GM21529 (cell line): ENCODE measurements around the gene CDC42BPB.

Source experiments
- ATAC-seq: cut with Tn5 transposase; IDR thresholded peaks from one replicate; pipeline ENCODE4 v1.9.1; 2021; ENCODE audit not compliant: unreplicated experiment

CDC42BPB gene

DNA sequence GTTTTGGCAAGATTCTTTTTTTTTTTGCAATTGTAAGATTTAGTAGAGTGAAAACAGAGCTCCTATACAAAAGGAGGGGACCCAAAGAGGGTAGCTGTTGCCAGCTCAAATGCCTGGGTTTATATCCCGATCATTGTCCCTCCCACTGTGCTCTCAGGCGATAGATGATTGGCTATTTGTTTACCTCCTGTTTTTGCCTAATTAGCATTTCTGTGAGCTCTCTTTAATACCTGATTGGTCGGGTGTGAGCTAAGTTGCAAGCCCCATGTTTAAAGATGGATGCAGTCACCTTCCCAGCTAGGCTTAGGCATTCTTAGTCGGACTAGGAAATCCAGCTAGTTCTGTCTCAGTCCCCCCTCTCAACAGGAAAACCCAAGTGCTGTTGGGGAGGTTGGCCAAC is 39.0 kb upstream of the CDC42BPB start:
- no peak for ATAC-seq

DNA sequence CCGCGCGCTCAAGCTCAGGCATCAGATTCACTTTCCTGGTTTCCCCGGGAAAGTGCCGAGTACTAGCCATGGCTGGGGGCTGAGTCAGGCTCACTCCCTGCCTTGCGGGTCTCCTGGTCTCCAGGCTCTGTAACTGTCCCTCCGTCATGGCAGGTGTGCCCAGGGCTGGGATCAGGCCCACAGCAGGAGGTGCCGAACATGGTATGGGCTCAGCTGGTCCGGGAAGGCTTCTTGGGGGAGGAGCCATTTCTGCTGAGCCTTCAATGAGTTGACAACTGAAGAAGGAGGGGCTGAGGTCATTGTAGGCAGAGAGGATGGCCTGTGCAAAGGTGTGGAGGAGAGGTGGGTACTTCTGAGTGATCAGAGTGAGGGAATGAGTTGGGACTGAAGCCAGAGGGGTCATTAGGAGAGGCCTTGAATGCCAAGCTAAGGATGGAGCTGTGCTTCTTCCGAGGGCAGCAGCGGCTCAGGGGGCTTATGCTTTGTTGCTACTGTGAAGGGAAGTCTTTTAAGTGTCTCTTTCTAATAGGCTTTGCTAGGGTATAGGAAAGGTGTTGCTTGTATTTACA is 37.9 kb upstream of the CDC42BPB start:
- ATAC-seq = no peak

DNA sequence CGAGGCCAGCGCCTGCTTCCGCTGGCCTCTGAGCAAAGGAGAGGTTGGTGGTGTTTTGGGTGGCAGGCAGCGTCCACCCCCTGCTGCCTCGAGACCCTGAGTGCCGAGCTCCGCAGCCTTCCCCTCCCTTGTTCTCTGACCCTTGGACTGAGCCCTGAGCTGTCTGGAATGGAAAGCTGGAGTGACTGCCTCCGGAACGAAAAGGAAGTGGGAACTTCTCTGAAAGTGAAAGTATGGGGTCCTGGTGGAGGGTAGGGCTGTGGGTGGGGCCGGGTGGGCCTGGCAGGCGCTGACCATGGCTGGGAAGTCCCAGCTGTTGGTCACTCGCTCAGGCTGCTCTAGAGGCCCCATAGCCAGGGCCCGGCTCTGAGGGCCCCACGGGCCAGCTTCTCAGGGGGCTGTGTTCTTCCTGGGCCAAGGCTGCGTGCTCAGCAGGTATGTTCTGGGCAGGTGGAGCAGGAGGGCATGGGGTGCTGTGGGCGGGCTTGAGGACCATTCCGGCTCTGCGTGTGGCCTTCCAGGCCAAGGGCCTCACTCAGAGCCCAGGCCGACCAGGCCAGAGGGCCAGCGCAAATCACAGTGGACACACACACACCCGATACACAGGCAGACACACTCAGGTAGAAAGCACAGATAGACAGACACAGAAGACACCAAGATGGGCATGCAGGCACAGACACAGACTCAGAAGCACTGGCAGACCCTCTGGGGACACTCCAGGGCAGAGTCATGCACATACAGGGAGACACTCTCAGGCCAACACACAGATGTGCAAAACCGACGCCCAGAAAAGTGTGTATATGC is 37.3 kb upstream of the CDC42BPB start, which contains the start of gene EXOC3L4:
TSS of gene EXOC3L4 (plus strand) at position 320 of the 804 bp plus-strand sequence. CDS start 5,495 bp downstream, outside the sequence.
- no peak for ATAC-seq

DNA sequence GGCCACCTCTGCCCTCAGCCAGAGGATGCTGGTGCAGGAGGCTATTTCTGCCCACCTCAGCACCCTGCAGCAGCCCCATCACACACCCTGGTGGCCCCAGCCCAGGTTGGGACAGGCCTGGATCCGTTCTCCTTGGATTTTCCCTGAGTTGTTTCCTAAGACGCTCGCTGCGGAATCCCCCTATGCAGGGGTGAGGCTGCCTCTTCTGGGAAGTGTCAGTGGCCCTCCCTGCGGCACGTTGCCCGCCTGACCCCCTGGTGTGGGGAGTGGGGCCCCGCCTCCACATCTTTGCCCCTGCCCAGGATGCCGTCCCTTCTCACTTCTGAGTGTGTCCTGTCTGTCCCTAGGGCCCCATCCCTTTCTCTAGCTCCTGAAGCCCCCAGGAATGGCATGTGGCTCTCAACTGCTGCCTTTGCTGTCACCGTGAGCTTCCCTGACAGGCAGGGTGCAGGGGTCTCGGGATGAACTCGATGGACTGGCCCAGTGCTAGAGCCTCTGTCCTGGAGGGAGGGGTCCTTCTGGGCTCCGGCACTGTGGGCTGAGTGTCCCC is 36.6 kb upstream of the CDC42BPB start:
- no peak for ATAC-seq

DNA sequence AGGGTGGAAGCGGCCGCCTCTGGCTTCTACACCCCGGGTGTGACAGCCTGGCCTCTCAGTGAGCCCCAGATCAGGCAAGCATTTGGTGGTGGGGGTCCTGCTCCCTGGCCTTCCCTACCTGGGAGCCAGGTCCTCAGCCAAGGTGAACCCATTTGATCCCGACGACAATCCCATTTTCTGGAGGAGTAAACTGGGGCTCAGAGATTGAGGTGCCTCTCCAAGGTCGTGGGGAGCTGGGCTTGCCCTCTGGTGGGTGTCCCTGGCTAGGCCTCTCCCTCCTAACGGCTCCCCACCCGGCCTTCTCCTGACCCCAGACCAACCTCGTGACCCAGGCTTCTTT is 34.5 kb upstream of the CDC42BPB start:
- ATAC-seq = no peak

DNA sequence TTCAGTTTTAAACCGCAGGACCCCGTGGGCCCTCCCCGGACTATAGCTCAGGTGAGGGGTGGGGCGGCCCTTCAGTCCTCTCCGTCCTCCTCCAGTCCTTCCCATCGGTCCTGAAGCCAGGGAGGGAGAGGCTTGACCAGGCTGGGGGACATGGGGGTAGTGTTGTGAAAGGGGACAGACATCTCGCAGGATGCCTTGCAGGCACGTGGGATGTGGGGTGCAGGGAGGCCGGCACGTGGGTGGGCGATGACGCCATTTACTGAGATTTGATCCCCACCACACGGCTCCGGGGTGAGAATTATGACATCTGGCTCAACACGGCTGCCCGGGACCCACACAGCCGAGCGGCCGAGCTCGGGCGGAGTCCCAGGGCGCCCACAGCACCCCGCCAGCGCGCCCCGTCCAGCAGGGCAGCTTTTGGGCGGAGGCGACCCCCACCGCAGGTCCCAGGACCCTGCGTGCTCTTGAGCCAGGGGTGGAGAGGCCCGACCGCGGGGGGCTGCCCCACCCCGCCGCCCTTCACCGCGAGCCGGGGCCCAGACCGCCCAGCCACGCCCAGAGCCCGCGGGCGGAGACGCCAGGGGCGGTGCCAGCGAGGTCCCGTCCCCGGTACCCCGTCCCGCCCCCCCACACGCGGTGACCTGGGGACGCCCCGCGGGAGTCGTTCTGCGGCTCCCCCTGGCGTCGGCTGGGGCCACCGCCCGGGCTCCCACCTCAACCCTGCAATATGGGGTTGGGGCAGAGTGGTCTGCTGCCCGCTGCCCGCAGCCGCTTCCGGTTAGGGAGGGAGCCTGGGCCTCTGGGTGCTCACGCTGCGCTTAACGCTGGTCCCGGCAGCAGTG is 33.9 kb upstream of the CDC42BPB start:
- peak; percentile 66 for ATAC-seq

DNA sequence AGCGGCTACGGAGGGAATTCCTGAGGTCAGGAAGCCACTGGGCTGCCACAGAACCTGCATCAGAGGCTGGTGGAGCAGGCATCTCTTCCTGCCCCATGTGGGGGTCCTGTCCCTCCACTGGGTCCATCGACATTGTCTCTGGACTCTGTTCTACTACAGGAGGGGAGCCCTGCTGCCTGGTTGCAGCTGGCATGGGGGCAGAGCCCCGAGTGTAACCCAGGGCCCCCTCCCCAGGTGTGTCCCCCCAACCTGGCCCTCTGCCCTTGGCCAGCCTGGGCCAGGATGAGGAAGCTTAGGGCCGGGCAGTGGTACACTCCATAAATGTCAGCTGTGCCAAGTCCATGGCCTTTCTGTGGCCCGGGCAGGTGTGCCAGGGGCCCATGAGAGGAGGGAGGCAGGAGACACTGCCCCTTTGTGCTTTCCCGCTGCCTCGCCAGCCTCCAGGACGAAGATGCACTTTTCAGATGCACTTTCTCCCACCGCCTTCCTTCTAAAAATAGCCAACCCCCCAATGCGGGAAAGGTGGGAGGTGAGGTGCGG is 33.2 kb upstream of the CDC42BPB start:
- ATAC-seq = no peak

DNA sequence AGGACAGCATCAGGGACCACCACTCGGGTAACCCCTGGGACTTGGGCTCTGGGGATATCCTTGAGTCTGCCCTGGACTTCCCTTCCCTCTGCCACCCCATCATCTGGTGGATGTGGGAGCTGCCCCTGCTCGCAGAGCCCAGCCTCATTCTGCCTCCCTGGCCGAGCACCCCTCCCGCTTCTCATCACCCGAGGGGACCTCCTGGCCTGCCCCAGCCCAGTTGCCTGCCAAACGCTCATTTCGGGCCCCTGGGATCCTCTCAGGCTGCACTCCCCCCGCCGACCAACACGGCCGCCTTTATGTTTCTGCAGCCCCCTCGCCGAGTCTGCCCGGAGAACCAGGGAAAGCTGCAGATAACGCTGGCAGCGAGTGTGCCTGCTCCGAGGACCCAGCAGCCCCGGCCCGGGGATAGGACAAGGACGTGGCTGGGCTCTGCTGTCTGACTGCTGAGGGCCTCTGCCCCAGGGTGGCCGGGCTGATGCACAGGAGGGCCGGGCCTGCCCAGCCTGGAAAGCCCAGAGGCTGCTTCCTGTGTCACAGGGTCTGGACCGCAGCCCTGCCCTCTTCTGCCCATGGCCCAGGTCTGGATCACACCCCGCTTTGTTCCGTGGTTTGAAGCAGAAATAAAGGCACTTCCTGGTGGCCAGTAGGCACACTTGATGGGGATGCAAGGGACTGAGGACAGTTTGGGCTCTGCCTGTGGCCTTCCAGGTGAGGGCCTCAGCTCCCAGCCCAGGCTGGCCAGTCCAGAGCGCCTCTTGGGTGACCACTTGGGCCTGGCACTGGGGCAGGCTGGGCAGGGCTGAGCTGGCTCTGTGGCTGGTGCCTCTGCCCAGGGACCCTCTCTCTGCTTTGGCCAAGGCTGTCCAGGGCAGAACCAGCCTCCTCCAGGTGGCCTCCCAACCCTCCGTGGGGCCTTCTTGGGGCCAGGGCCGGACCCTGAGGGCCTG is 32.3 kb upstream of the CDC42BPB start:
- no peak for ATAC-seq

DNA sequence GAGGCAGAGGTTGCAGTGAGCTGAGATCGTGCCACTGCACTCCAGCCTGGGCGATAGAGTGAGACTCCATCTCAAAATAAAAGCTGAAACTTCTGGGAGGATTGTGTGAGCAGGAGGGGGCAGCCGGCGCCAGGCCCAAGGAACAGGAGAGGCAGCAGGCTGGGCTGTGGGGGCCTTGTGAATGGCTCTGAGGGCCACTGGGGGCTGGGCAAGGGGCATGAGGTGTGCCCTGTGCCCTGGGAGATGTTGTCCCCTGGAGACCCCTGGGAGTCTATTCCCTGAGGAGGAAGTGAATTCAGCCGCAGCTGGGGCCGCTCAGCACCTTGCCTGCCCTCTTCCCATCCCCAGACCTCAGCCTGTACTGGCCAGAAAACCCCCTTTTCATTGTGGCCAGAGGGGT is 31.6 kb upstream of the CDC42BPB start:
- no peak for ATAC-seq

DNA sequence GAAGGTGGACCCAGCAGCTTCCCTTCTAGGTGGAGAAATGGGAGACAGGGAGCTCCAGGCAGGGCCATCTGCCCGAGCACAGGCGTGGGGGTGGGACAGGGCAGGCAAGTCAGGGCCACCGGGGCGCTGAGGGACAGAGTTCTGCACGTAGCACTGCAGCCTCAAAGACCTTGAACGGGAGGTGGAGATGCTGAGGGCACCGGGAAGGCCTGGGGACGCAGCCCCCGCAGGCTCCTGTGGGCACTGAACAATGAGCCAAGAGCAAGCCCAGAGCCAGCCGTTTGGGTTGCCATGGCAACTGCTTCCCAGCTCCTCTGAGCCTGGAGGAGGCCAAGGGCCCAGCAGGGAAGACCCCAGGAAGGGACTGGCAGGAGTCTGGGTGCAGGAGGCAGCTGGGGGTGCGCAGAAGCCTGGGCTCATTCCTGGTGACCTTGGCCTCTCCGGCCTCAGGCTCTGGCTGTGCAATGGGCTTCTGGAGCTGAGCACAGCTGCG is 30.0 kb upstream of the CDC42BPB start:
- ATAC-seq = no peak

DNA sequence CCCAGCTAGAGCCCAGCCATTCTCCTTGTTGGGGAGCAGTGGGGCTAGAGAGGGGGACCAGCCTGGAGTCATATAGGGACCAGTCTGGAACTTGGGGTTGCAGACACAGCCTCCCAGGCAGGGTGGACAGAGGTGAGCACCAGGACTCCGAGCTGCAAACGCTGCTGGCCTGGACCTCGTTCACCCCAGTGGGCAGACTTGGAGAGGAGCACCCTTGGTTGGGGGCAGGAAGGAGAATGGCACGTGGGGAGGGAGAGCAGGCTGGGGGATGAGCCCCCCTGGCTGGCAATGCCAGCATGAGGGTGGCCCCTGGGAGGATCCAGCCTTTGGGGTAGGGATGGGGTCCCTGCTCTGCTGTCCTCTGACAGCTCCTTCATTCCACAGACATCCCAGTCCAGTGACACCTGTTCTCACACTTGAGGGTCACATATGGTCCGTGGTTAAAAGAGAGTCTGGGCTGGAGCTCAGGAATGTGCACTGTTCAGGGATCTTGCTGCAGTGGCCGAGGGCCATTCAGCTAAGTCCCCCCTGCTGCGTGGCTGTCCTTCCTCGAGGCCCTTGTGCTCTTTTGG is 29.5 kb upstream of the CDC42BPB start:
- no peak for ATAC-seq

DNA sequence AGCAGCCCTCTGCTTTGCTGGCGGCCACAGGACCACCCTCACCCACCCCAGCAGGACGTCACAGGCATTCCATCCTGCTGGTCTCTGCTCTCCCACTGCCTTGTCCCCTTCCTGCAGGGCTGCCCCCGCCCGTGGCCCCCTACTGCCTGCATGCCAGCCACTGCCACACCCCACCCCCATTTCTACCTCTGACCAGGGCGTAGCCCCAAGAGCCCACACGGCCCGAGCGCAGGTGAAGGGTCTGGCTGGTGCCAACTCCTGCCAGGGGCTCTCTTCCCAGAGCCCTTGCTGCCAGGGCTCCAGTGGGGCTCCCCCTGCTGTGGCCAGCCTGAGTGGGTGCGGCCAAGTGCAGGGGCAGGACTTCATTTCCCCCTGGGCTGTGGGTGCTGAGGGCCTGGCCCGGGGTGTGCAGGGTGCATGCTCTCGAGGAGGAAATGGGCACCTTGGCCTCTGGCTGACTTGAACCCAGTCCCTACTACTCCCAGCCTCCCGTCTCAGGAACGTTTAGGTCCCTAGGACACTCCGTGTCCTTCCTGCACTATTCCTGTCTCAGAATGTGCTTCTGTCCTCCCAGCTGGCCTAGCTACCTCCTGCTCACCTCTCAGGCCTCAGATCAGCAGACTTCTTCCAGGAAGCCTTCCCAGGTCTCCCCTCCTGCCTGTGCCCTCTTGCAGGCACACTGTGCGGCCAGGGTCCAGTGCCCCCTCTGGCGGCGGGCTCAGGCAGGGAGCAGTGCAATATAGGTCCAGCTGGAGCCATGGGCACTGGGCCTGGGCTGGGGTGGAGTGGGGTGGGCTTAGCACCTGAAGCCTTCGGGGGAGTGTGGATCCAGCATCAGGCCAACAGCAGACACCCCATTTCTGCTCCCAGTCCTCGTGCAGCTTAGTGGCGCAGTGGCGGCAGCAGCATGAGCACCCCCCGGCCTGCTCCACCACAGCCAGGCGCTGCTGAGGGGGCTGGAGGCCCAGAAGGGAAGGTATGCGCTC is 28.1 kb upstream of the CDC42BPB start:
- ATAC-seq = no peak

DNA sequence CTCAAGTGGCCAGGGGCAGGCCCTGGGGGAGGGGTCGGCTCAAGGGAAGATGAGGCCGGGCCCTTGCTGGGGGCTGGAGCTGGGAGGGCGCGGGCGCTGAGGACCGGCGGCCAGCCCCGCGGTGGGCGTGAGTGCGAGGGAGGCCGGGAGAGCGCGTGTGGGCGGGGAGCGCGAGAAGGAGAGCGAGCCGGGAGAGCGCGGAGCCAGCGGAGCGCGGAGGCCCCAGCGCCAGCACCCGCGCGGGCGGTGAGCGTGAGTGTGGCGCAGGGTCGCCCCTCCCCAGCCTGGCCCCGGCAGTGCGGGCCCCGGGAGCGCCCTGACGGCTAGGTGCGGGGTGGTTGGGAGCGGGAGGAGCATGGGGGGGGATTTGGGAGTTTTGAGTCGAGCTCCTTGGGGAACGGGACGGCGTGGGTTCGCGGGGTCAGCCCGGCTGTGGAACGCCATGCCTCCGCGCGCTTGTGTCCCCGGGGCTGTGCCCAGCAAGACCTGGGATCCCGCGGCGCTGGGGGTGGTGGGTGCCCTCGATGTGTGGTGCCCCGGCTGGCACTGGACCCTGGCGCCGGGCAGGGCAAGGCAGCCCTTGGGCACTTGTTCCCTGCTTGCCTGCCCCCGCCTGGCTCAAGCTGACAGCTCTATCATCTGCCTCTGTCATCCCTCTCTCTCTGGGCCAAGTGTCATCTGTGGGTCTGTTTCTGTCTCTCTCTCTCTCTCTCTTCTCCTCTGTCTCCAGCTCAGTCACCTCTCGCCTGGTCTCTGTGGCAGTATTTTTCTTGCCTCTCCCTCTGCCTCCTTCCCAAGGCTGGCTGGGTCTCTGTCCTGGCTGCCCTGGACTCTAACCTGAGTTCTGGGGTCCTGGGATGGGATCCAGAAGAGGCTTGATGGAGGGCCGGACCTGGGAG is 26.9 kb upstream of the CDC42BPB start, which contains the start of gene LBHD2:
TSS of gene LBHD2 (plus strand) at position 190 of the 899 bp plus-strand sequence. CDS start 1,803 bp downstream, outside the sequence.
- ATAC-seq = no peak

DNA sequence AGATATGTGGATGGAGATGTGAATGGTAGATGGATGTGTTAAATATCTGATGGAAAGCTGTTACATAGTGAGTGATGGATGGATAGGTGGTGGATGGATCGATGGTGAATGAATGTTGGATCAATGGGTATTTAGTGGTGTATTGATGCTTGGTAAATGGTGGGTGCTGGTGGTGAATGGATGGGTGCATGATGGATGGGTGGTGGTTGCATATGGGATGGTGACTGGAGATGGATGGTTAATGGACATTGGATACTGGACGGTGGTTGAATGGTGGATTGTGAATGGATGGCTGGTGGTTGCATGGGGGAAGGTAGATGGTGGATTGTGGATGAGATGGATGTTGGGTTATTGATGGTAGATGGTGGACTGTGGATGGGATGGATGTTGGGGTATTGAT is 24.6 kb upstream of the CDC42BPB start:
- no peak for ATAC-seq

DNA sequence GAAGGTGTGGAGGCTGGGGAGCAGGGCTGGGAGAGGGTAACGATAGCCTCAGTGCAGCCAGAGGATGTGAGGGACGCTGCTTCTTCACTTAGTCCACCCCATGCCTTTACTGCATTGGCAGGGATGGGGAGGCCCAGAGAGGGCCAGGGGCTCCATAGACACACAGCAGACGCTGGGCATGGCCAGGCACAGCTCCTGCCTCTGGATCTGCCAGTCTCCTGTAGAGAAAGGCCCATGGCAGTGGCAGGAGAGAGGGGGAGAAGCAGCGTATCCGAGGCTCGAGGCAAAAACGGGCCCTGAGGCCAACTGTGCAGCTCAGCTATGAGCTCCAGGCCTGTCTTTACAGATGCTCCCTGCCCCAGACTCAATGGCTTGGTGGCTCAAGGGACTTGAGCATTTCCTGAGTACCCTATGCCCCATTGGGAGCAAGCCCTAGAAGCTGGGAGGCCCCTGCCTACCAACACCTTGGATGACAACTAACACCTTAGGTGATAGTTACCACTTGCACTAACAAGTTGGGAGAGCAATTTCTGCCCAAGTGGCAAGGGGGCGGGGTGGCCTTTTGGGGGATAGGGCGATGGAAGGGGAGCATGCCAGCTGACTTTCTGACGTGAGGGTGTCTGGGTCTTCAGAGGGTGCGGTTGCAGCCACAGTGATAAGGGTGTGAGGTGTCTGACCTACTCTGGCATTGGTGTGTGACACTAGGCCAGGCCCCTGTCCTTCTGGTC is 21.7 kb upstream of the CDC42BPB start:
- ATAC-seq = no peak

DNA sequence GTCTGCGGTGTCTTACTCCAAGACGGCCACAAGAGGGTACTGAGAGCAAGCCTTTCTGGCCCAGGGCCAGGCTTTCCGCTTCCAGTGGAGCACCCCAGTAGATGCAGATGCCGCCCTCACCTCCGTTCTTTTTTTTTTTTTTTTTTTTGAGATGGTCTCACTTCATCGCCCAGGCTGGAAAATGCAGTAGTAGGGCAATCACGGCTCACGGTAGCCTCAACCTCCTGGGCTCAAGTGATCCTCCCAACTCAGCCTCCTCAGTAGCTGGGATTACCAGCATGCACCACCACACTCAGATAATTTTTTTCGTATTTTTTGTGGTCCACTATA is 21.0 kb upstream of the CDC42BPB start:
- peak; percentile 46 for ATAC-seq
